ENCODE results near the gene ERP27. TPM values are rescaled to one million over a fixed set of nuclear protein-coding genes. Genes with fewer than 3 reads are reported as not detected.

The ERP27 gene
- polyA plus RNA-seq (ENCODE audit: insufficient read depth in 1 of 5, insufficient read length in 5 of 5, low replicate concordance in 1 of 5): 10 to 100 TPM in 2 of 5 donors, 1 to 10 TPM in 3; 3.4 to 13.3 (median 9.6) TPM
- long read RNA-seq, donor 1, partial matches to known transcripts: 0 of 13 reads
- long read RNA-seq, donor 1, other reads (novel, unspliced or antisense): 12 of 13 reads
- long read RNA-seq, donor 2: 0 reads
- long read RNA-seq, donor 3: 0 reads
- long read RNA-seq, donor 4: 0 reads
- long read RNA-seq, donor 5: 0 reads
- long read RNA-seq, donor 6: 0 reads
- long read RNA-seq, donor 7: 0 reads
- long read RNA-seq, donor 8: 0 reads

DNA sequence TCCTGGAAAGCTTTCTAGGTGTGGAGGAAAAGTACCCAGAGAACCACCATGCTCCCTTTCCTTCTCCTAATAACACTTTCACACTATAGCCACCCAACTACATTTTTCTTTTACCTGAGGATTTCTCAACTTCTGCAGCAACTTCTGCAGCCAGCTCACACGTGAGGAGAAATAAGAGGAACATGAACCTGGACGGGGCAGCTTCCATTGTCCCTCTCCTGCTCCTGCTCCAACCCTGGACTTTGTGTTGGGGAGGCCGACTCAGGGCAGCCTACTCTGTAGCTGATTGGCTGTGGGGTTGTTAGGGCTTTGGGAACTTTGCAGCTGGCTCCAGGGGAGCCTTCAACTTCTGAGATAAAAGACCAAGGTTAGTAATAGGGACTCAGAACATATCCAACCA, at the start of gene ERP27:
Gene ERP27 (minus strand): TSS at position 237 of the 400 bp plus-strand sequence. CDS start 29 bp downstream, at position 208.
- no peak for DNase-seq

DNA sequence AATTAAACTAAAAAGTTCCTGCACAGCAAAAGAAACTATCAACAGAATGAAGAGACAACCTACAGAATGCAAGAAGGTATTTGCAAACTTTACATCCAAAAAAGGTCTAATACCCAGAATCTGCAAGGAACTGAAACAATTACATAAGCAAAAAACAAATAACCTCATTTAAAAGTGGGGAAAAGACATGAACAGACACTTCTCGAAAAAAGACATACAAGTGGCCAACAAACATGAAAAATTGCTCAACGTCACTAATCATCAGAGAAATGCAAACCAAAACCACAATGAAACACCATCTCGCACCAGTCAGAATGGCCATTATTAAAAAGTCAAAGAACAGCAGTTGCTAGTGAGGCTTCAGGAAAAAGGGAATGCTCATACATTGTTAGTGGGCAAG, 49.7 kb upstream of the ERP27 start:
- no peak for DNase-seq

DNA sequence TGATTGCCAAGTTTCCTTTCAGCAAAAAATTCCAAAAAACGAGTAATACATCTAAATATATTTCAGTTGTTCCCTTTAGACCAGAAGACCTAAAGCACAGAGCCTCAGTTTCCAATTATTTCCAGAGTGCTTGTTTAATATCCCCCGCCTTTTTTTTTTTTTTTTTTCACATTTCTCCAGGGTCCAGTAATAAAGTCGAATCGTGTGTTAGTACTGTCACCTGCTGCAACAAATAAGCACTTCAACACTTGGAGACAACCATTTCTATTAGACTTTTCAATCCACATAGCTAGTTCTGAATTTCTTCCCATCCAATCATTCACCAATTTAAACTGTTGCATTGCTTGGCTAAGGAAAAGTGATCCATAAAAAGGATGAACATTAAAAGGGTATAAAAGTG, 48.1 kb upstream of the ERP27 start:
- DNase-seq: no peak

DNA sequence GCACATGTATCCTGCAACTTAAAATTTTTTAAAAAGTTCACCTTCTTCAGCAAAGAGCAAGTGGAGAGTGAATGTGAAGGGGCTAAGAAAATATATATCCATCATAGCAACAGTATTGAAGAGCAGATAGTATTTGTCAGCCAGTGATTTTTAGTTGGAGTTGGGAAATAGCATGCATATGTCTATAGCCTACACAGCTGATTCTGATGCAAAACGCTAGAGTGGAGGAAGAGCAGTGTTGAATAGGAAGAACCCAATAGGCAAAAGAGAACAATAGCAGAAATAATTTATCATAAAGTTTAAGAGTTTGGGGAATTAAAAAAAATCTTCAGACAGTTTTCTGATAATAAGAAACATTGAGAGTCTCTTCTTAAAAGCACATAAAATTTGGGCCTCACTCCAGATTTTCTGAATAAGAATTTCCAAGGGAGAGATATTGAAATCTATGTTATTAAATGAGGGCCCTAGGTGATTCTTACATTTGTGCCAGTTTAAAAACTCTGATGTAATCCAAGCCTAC, 46.5 kb upstream of the ERP27 start:
- DNase-seq: no peak

DNA sequence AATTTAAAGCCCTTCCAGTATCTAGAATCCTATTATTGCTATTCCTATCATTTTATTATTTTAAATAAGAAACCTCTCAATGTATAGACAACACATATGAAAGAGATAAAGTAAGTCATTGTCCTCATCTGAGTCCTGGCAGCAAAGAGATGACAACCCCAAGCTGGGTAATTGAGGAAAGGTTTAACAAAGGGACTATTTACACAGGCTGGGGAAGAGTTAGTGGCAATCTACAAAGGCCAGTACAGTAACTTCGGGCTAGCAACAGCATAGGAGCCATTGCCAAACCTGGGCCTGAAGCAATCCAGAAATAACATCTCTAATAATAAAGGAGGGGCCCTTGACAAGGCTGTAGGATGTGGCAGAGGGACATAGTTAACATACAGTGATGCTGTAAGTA, 45.7 kb upstream of the ERP27 start:
- DNase-seq: no peak

DNA sequence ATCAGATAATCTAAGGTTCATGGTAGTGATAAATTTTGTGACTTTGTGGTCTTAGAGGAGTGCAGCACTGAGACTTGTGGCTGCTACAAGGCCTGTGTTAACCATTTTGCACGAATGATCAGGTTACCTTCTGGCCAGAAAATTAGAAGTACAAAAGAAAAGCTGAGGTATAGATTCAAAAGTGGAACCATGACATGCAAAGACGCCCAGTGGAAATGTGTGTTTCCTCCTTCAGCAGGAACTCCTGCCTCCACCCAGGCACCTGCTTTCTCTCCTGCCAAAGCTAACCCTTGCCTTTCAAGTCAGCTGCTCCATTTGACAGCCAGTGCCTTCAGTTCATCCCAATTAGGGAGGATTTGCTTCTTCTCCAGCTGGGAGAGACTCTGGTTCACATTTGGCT, 44.7 kb upstream of the ERP27 start:
- DNase-seq: no peak

DNA sequence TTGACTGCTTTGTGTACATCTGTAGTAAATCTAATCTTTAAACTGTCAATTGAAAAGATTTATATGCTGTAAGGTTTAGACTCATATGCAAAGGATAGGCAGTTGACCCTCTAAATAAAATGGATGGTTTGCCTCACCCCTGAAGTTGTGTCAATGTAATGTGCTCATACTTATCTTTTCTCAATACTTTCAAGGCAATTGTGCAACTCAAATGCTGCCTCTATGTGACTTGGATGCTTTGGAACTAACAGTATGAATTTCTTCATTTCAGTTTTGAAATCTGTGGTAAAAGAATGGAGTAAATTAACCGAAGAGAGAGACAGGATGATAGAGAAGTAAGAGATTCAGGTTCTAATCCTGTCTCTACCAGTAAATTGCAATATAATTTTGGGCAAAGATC, 44.2 kb upstream of the ERP27 start:
- DNase-seq: no peak

DNA sequence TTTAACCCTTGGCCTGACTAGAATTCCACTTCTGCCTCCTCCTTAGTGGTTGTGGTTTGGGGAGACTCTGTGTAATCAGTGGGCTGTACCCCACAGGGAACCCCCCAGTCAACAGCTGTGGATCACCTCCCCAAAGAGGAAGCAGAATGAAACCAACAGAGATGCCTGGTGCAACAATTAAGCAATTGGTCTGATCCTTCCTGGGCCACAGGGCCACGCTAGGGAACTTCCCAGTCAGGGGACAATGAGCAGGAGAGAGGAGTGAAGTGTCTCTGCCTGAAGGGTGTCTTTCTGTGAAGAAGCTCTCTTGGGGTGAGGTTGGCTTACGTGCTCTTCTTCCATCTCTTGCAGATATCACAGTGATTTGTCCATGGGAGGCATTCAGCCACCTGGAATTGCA, 42.7 kb upstream of the ERP27 start:
- no peak for DNase-seq

DNA sequence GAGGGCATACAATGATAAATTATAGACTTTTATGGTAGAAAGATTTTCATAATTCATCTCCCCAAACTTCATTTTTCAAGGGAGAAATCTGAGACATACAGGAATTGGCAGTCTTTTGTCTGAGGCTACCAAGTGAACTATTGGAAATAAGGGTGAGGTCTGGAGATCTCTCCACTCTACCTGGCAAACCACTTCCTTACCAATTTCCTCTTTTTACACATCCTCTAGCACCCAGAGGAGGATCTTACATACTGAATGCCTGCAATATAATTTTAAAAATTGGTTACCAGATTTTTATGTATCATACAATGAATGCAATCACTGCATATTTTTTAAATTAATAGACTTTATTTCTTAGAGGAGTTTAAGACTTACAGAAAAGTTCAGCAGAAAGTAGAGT, 41.1 kb upstream of the ERP27 start:
- no peak for DNase-seq

DNA sequence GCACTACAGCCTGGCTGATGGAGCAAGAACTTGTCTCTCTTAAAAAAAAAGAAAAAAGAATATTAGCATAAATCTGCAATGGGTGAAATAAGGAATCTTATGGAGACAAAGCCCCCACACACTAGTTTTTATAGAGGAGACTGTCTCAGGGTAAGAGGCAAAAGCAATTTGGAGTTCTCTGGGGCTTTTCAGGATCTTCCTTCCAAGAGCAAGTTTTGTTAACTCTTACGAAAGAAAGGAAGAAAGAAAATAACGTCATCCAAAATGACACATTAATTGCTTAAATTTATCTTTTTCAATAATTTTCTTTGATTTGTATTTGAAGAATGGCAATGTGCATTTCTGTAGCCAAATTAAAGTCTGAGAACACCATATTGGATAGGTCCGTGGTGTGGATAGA, 38.3 kb upstream of the ERP27 start:
- DNase-seq: no peak

DNA sequence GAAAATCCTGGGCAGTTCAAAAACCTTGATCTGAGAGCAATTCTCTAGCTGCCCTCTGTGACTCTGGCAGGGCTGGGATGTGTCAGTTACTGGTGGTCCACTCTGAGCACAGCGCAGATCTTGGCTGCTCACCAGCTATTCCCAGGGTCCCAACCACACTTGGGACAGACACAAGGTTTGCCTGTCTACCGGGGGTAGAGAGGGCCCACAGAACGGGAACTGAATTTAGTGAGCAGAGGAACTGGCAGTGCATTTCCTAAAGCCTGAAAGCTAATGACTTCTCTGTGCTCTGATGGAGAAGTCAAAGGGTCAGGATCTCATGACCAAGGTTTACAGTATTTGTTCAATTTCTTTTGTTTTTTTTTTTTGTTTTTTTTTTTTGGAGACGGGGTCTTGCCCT, 37.1 kb upstream of the ERP27 start:
- no peak for DNase-seq

DNA sequence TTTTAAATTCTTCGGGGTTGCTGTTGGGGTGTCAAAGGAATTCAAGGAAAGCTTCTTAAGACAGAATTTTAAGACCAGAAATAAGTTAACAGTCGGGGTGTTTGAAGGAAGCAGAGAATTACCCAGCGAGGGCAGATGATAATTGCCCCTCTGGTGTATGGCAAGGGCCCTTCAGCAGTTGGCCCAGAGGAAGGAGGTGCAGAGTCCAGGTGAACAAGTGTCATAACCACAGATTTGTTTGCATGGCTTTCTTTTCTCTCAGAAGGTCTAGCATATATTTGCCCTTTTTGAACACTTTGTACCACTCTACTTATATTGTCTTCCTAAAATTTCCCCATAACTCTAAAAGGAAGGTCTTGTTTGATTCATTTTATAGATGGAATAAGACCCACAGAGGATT, 36.3 kb upstream of the ERP27 start:
- no peak for DNase-seq

DNA sequence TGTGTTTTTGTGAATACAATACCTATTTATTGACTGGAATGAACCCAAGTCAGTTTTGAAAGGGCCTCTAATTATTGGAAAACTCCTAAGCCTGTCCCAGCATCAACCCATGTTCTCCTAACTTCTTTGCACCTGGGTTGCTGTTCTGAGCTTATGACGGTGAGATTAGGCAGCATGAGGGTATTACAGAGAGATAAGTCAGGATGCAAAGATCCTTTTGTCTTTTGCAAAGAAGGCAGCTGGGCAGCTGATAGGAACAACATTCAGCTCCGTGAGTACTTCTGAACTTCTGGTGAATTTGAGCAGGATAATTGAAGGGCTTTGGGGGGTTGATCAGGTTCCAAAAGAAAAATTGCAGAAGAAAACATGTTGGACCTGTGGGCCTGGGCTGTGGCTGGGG, 34.5 kb upstream of the ERP27 start, which contains the start of gene PDE6H:
Gene PDE6H (plus strand): TSS at position 227 of the 400 bp plus-strand sequence. CDS start 4,971 bp downstream, outside the sequence.
- no peak for DNase-seq

DNA sequence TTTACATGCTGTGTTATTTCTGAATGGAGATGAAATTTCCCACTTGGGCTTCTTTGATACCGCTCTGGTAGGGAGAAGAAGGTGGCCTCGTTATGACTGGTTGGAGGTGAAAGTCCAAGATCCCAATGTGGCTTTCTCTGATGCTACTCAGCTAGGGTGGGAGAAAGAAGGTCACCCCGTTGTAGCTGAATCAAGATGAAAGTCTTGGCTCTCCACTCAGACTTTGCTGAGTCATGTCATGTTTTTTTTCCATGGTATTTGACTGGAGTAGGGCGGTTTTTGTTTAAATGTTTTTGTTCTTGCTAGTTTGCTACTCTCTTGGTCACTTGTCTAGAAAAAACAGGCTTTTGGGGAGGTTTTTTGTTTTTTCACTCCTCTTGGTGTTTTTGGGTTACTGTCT, 32.1 kb upstream of the ERP27 start:
- DNase-seq: no peak

DNA sequence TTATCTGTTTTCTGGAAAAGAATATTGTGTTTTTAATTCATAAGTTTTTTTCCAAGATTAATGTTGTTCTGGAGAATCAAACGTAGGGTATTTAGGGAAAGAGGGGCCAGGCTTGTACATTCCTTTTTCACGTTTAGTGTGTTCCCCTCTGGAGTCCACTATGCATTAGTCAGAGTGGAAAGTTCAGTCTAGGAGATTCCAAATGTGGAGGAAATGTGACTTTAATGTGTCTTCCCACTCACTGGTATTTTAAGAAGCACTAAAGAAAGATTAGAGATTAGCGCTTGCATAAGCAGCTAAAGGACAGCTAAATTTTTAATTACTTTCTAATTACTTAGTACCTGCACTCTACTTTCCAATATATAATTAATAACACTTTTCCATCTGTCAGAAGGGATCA, 30.1 kb upstream of the ERP27 start:
- no peak for DNase-seq

DNA sequence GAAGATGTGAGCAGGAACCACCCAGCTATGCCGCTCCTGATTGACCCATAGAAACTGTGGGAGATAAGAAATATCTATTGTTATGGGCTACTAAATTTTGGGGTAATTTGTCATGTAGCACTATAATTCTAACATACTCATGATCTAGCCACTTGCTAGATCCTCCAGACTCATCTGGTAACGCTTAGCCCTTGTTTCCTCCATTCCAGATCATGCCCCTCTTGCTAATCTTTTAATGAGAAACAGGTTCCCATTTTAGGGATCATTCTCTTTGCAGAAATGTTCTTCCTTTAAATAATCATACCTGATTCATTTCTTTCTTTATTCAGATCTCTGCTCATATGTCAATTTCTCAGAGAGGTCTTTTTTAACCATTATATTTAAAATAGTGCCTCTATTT, 26.9 kb upstream of the ERP27 start:
- no peak for DNase-seq

DNA sequence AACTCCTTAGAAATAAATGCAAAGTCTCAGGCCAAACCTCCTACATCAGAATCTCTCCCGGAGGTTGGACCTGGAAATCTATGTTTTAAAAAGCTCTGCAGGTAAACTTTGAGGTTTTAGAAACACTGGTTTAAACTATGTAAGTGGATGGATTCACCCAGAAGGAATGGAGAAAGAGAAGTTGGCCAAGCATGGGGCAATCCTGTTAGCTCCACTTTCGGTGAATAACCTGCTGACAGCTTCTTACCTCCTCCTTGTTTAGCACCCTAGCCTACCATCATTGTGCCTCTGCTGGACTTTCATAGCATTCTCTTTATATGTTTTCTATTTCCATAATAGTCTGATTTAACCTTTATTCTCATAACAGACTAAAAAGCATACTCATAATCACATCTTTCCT, 26.1 kb upstream of the ERP27 start:
- no peak for DNase-seq

DNA sequence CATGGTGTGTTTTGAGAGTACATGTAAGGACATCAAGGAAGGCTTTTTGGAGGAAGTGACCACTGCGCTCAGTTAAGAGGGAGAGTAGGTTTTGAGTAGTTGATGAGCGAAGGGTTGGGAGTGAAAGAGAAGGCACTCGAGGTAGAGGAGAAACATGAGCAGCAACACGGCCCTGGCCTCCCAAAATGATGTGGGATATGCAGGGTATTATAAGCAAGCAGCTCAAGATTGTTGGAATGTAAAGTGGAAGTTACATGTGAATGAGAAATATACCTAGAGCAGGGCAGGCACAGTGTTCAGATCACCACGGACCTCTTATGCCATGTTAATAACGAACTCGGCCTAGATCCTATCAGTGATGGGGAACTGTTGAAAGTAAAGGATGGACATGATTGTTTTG, 25.2 kb upstream of the ERP27 start:
- no peak for DNase-seq

DNA sequence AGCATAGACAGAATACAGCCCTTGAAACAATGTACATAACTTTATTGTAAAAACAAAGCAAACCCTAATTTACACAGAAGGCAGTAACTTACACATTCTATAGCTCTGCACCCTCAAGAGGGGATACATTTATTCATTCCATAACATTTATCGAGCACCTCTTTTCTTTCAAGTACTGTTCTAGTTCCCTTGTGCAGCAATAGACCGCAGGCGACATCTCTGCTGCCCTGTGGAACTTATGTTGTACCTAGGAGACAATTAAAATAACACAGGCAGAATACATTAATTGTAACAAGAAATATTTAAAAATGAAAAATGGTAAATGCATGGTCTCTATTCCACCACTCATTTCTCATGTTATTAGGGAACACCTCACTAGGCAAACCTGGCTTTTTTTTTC, 24.5 kb upstream of the ERP27 start:
- DNase-seq: no peak

DNA sequence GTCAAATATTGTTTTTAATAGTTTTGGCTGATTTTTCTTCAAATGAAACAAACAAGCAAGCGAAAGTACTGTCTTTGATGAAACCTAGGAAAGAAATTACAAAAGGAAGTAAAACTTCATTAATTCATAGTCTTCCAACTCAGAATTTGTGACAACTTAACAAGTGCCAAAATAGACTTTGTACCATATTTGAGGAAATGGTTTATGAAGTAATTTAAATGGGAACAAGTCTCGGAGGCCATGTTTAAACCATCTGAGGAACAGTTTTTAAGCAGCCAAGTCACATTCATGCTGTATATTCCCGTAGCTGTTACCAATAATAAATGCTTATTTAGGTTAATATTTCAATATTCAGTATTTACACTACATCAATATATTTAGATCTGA, 23.8 kb upstream of the ERP27 start:
- DNase-seq: no peak

DNA sequence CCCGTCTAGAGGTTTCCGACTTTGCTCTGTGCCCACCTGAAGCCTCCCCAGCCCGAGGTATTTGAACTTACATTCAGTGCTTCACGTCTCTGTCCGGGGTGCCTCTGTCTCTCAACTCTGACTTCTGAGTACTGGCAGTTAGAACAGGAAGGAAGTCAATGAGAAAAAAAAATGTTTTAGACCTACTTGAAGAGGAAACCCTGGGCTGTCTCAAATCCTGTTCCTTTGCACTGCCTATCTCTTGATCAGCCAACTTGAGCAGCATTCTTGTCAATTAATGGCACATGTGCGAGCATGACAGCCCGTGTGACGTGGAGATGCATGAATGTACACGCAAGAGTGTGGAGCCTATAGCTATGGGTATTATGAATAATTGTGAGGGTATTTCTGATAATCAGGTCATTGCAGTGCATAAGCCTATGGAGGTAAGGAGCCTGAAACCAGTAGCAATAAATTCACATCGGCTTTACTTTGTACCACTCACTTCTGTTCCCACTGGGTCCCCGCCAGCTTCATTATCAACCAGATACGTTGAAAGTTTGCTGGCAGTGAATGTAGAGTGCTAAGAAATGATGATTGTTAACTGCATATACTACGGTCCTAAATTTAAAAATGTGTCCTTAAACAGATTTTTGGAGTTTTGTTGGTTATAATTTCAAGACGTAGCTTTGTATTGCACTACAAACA, 23.3 kb upstream of the ERP27 start, which contains the start of gene ARHGDIB:
Gene ARHGDIB (minus strand): TSS at position 136 of the 687 bp plus-strand sequence. CDS start 10,889 bp downstream, outside the sequence.
- no peak for DNase-seq

DNA sequence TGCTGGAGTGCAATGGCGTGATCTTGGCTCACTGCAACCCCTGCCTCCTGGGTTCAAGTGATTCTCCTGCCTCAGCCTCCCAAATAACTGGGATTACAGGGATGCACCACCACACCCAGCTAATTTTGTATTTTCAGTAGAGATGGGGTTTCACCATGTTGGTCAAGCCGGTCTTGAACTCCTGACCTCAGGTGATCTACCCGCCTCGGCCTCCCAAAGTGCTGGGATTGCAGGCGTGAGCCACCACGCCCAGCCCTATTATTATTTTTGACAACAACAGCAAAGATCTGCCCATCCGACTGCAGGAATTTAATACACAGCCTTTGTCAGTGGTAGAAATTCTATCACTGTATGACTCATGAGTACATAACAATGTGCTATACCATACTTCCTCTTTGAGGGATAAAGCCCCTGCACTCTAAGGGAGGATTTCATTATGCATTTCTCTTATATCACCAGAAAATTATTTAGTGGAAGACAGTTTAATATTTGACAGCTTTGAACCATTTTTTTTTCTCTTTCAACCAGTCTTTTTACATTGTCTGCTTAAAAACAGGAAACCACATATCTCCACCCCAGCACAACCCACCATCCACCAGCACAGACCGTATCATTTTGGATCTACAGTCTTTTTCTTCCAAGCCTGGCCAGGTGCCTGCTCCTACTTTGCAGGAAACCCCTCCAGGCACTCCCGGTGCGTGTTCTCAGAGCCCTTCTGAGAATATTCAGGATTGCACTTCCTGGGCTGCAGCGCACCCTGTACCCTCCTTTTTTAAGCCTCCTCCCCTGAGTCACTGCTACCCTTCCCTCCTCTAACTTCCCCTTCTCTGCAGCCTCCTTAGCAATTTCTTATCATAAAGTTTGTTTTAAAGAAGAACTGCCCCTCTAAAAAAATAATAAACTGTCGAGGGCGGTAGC, 22.5 kb upstream of the ERP27 start:
- DNase-seq: no peak
